Liver (tissue), 9 donors: ENCODE results near the gene JMJD7. TPM values are rescaled to one million over a fixed set of nuclear protein-coding genes. Genes with fewer than 3 reads are reported as not detected.

ENCODE experiments used
- DNase-seq: peaks from one replicate; pipeline ENCODE4 v3.0.0-alpha.2; 2017; ENCODE audit warnings: low spot score
- H3K27ac ChIP-seq, 2 donors: one replicate each; pipeline ENCODE4 v1.7.0; 2013; ENCODE audit warnings: inconsistent platforms in 2 of 2, low read length in 2 of 2, control low read depth in 1 of 2, low read depth in 1 of 2, mild to moderate bottlenecking in 1 of 2
- H3K27me3 ChIP-seq, 4 donors: one replicate each; pipeline versions ENCODE4 v1.6.1 to v1.7.0; 2013; ENCODE audit warnings: low read length in 3 of 4, inconsistent platforms in 1 of 4, mild to moderate bottlenecking in 1 of 4, moderate library complexity in 1 of 4; ENCODE audit not compliant: control insufficient read depth in 4 of 4, insufficient read depth in 4 of 4
- H3K36me3 ChIP-seq, 4 donors: one replicate each; pipeline versions ENCODE4 v1.6.1 to v1.7.0; 2013; ENCODE audit warnings: low read length in 3 of 4, mild to moderate bottlenecking in 3 of 4, low read depth in 1 of 4, moderate library complexity in 1 of 4; ENCODE audit not compliant: control insufficient read depth in 4 of 4, insufficient read depth in 3 of 4
- H3K4me1 ChIP-seq, 4 donors: one replicate each; pipeline versions ENCODE4 v1.6.1 to v1.7.0; 2013; ENCODE audit warnings: low read length in 3 of 4, mild to moderate bottlenecking in 3 of 4, moderate library complexity in 1 of 4; ENCODE audit not compliant: control insufficient read depth in 4 of 4, insufficient read depth in 4 of 4
- H3K4me3 ChIP-seq, 3 donors: one replicate each; pipeline versions ENCODE4 v1.6.1 to v1.7.0; 2013; ENCODE audit warnings: low read length in 3 of 3, control low read depth in 1 of 3, low read depth in 1 of 3, mild to moderate bottlenecking in 1 of 3
- H3K9ac ChIP-seq, 2 donors: one replicate each; pipeline ENCODE4 v1.7.0; 2013; ENCODE audit warnings: low read length in 2 of 2, mild to moderate bottlenecking in 2 of 2, moderate library complexity in 2 of 2, control low read depth in 1 of 2, low read depth in 1 of 2
- H3K9me3 ChIP-seq, 4 donors: one replicate each; pipeline versions ENCODE4 v1.6.1 to v1.7.0; 2013; ENCODE audit warnings: low read length in 3 of 4; ENCODE audit not compliant: control insufficient read depth in 4 of 4
- EGR1 ChIP-seq, 2 donors: IDR thresholded peaks; 2 replicates each; pipeline ENCODE4 v1.6.1; 2016 to 2018; ENCODE audit warnings: antibody characterized with exemption in 2 of 2, low read depth in 2 of 2
- FOXA2 ChIP-seq: IDR thresholded peaks from 2 replicates; pipeline ENCODE4 v1.6.1; 2016; ENCODE audit warnings: antibody characterized with exemption
- GABPA ChIP-seq, 2 donors: IDR thresholded peaks in 1 of 2; conservative IDR thresholded peaks in 1 of 2; 2 replicates each; pipeline ENCODE4 v1.6.1; 2016; ENCODE audit warnings: antibody characterized with exemption in 2 of 2, mild to moderate bottlenecking in 1 of 2, moderate library complexity in 1 of 2
- HNF4G ChIP-seq: IDR thresholded peaks from 2 replicates; pipeline ENCODE4 v1.6.1; 2016; ENCODE audit warnings: antibody characterized with exemption
- JUND ChIP-seq, 2 donors: IDR thresholded peaks; 2 replicates each; pipeline ENCODE4 v1.6.1; 2016; ENCODE audit warnings: antibody characterized with exemption in 2 of 2
- NR2F2 ChIP-seq: IDR thresholded peaks from 2 replicates; pipeline ENCODE4 v1.6.1; 2016; ENCODE audit warnings: antibody characterized with exemption
- RAD21 ChIP-seq, 2 donors: IDR thresholded peaks; 2 replicates each; pipeline ENCODE4 v1.6.1; 2016; ENCODE audit warnings: antibody characterized with exemption in 2 of 2, mild to moderate bottlenecking in 2 of 2
- RXRA ChIP-seq, 2 donors: IDR thresholded peaks; 2 replicates each; pipeline ENCODE4 v1.6.1; 2017 to 2018; ENCODE audit warnings: antibody characterized with exemption in 2 of 2, mild to moderate bottlenecking in 1 of 2
- SP1 ChIP-seq: IDR thresholded peaks from 2 replicates; pipeline ENCODE4 v1.6.1; 2018; ENCODE audit warnings: antibody characterized with exemption, mild to moderate bottlenecking
- TAF1 ChIP-seq: conservative IDR thresholded peaks from 2 replicates; pipeline ENCODE4 v1.6.1; 2016; ENCODE audit warnings: antibody characterized with exemption, mild to moderate bottlenecking
- YY1 ChIP-seq: IDR thresholded peaks from 2 replicates; pipeline ENCODE4 v1.6.1; 2016; ENCODE audit warnings: antibody characterized with exemption, mild to moderate bottlenecking
- WGBS: extraction: QIAGEN DNeasy Blood & Tissue Kit; methylation state at CpG from one replicate; pipeline ENCODE4 v1.1.7; 2013; 5-methylcytosine and 5-hydroxymethylcytosine counted together
- polyA plus RNA-seq, 2 donors: library from polyadenylated mRNA; stranded (reverse) in 1 of 2; unstranded in 1 of 2; fragments of 200-250 nt in 1 of 2; fragments of >200 nt in 1 of 2; fragmentation: Nextera tagmentation in 1 of 2; extraction: Ambion mirVana in 1 of 2; gene quantifications; one replicate each; pipeline versions ENCODE4 v1.2.1 to v1.2.3, GENCODE V29; 2013 to 2015
- total RNA-seq, 2 donors: library from RNA; depleted of rRNA; stranded (reverse); fragments of >200 nt; gene quantifications; one replicate each; pipeline ENCODE4 v1.2.3, GENCODE V29; 2014
- TF ChIP-seq, protein P1 (sequence below): fragments of 150-350 bp; IDR thresholded peaks from 2 replicates; pipeline ENCODE4 v1.5.1; 2017; ENCODE audit warnings: improper control_type of control experiment, low read depth, low read length; ENCODE audit not compliant: missing input control
- TF ChIP-seq, protein P2 (sequence below): IDR thresholded peaks from 2 replicates; pipeline ENCODE4 v1.6.1; 2016; ENCODE audit warnings: antibody characterized with exemption, mild to moderate bottlenecking
- TF ChIP-seq, protein P3 (sequence below): IDR thresholded peaks from 2 replicates; pipeline ENCODE4 v1.6.1; 2016; ENCODE audit warnings: antibody characterized with exemption
- TF ChIP-seq, protein P4 (sequence below): IDR thresholded peaks from 2 replicates; pipeline ENCODE4 v1.6.1; 2016; ENCODE audit warnings: antibody characterized with exemption
- donor health status: healthy.
- donor health status: healthy.
- donor health status: healthy.
- donor health status: healthy.
- donor health status: healthy.

JMJD7 gene
- total and polyA plus RNA-seq, 4 donors: 0.75 to 5.9 (median 5.4) TPM

DNA sequence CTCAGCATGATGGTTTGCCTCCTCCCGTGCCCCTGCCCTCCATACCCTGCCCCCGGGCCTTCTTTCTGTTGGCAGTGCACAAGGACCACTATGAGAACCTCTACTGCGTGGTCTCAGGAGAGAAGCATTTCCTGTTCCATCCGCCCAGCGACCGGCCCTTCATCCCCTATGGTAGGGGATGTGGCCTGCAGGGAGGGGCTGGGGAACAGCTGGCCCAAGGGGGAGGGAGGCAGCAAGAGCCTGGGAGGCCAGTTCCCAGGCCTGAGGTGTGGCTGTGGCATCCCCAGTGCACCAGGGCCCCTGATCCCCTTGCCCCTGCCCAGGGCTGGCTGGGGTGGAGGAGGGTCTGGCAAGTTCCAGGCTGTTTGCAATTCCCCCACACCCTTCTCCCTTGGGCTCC, 8.2 kb downstream of the JMJD7 start:
- no peak for DNase-seq
- Histone ChIP-seq H3K27me3 (no peaks in the 10 kb centered on the region), H3K27ac (no peak overlapping the region), H3K9ac (no peak overlapping the region), H3K4me1 (no peaks in the 10 kb centered on the region), H3K9me3 (no peaks in the 10 kb centered on the region), H3K36me3 (peaks cover 0 to 6% (median 5%) of the 10 kb centered on the region in 4 donors), H3K4me3 (no peak overlapping the region)
- TF ChIP-seq, protein P1, sequence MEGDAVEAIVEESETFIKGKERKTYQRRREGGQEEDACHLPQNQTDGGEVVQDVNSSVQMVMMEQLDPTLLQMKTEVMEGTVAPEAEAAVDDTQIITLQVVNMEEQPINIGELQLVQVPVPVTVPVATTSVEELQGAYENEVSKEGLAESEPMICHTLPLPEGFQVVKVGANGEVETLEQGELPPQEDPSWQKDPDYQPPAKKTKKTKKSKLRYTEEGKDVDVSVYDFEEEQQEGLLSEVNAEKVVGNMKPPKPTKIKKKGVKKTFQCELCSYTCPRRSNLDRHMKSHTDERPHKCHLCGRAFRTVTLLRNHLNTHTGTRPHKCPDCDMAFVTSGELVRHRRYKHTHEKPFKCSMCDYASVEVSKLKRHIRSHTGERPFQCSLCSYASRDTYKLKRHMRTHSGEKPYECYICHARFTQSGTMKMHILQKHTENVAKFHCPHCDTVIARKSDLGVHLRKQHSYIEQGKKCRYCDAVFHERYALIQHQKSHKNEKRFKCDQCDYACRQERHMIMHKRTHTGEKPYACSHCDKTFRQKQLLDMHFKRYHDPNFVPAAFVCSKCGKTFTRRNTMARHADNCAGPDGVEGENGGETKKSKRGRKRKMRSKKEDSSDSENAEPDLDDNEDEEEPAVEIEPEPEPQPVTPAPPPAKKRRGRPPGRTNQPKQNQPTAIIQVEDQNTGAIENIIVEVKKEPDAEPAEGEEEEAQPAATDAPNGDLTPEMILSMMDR: no peak
- TF ChIP-seq YY1 (no peak), RXRA (IDR thresholded peaks at IDR 0.05) (no peak), HNF4G (no peak), EGR1 (IDR thresholded peaks at IDR 0.05; ENCODE audit: low read depth in 2 of 2) (no peak), GABPA (IDR thresholded peaks at IDR 0.05 in 1 of 2, conservative IDR thresholded peaks at IDR 0.05 in 1 of 2) (no peak), FOXA2 (no peak), TAF1 (no peak), SP1 (no peak)
- TF ChIP-seq, protein P2, sequence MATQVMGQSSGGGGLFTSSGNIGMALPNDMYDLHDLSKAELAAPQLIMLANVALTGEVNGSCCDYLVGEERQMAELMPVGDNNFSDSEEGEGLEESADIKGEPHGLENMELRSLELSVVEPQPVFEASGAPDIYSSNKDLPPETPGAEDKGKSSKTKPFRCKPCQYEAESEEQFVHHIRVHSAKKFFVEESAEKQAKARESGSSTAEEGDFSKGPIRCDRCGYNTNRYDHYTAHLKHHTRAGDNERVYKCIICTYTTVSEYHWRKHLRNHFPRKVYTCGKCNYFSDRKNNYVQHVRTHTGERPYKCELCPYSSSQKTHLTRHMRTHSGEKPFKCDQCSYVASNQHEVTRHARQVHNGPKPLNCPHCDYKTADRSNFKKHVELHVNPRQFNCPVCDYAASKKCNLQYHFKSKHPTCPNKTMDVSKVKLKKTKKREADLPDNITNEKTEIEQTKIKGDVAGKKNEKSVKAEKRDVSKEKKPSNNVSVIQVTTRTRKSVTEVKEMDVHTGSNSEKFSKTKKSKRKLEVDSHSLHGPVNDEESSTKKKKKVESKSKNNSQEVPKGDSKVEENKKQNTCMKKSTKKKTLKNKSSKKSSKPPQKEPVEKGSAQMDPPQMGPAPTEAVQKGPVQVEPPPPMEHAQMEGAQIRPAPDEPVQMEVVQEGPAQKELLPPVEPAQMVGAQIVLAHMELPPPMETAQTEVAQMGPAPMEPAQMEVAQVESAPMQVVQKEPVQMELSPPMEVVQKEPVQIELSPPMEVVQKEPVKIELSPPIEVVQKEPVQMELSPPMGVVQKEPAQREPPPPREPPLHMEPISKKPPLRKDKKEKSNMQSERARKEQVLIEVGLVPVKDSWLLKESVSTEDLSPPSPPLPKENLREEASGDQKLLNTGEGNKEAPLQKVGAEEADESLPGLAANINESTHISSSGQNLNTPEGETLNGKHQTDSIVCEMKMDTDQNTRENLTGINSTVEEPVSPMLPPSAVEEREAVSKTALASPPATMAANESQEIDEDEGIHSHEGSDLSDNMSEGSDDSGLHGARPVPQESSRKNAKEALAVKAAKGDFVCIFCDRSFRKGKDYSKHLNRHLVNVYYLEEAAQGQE: no peak
- TF ChIP-seq, protein P3, sequence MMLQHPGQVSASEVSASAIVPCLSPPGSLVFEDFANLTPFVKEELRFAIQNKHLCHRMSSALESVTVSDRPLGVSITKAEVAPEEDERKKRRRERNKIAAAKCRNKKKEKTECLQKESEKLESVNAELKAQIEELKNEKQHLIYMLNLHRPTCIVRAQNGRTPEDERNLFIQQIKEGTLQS: no peak
- TF ChIP-seq, protein P4, sequence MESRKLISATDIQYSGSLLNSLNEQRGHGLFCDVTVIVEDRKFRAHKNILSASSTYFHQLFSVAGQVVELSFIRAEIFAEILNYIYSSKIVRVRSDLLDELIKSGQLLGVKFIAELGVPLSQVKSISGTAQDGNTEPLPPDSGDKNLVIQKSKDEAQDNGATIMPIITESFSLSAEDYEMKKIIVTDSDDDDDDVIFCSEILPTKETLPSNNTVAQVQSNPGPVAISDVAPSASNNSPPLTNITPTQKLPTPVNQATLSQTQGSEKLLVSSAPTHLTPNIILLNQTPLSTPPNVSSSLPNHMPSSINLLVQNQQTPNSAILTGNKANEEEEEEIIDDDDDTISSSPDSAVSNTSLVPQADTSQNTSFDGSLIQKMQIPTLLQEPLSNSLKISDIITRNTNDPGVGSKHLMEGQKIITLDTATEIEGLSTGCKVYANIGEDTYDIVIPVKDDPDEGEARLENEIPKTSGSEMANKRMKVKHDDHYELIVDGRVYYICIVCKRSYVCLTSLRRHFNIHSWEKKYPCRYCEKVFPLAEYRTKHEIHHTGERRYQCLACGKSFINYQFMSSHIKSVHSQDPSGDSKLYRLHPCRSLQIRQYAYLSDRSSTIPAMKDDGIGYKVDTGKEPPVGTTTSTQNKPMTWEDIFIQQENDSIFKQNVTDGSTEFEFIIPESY: no peak
- 83% methylated on average over 6 of the region's 6 CpGs for WGBS

DNA sequence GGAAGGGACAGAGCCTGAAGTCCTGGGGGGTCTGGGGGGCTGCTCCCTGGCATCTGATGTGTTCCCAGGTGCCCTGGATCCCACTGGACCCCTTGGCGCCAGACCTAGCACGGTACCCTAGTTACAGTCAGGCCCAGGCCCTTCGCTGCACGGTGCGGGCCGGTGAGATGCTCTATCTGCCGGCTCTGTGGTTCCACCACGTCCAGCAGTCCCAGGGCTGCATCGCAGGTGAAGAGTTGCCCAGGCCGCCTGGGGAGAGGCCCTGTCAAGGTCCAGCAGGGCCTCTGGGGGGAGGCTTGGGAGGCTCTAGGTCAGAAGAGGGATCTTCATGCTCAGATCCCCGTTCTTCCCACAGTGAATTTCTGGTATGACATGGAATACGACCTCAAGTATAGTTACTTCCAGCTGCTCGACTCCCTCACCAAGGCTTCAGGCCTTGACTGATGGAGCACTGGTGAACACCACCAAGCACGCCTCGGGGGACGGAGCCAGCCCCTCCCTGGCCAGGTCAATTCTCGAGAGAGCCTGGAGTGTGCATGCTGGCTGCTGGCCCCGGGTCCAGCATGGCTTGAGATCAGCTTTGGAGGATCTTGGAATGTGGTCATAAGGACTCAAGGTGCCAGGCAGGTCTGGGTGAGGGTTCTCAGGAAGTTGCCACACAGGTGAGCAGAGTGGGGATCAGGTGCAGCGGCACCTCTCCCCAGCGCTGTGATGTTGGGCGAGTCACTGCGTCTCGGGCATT, 9.0 kb downstream of the JMJD7 start:
- no peak for DNase-seq

More for the DNA sequence above, 9.0 kb downstream of the JMJD7 start:
- WGBS: 97% methylated on average over 23 of the region's 23 CpGs
- H3K4me1 ChIP-seq: no peaks in the 10 kb centered on the region
- peaks cover 0 to 6% (median 5%) of the 10 kb centered on the region in 4 donors for H3K36me3 ChIP-seq
- H3K9me3 ChIP-seq: no peaks in the 10 kb centered on the region
- TF ChIP-seq SP1 (no peak), YY1 (no peak), JUND (IDR thresholded peaks at IDR 0.05) (no peak), TAF1 (no peak), NR2F2 (no peak), HNF4G (no peak), RAD21 (IDR thresholded peaks at IDR 0.05) (no peak), RXRA (IDR thresholded peaks at IDR 0.05) (no peak), FOXA2 (no peak), GABPA (IDR thresholded peaks at IDR 0.05 in 1 of 2, conservative IDR thresholded peaks at IDR 0.05 in 1 of 2) (no peak)
- TF ChIP-seq, protein P2: no peak
- TF ChIP-seq, protein P3: no peak
- H3K9ac ChIP-seq: no peak overlapping the region
- no peak overlapping the region for H3K27ac ChIP-seq
- no peaks in the 10 kb centered on the region for H3K27me3 ChIP-seq
- no peak overlapping the region for H3K4me3 ChIP-seq
